ENCODE measurements around the gene PRICKLE2.

PRICKLE2 gene, protein sequence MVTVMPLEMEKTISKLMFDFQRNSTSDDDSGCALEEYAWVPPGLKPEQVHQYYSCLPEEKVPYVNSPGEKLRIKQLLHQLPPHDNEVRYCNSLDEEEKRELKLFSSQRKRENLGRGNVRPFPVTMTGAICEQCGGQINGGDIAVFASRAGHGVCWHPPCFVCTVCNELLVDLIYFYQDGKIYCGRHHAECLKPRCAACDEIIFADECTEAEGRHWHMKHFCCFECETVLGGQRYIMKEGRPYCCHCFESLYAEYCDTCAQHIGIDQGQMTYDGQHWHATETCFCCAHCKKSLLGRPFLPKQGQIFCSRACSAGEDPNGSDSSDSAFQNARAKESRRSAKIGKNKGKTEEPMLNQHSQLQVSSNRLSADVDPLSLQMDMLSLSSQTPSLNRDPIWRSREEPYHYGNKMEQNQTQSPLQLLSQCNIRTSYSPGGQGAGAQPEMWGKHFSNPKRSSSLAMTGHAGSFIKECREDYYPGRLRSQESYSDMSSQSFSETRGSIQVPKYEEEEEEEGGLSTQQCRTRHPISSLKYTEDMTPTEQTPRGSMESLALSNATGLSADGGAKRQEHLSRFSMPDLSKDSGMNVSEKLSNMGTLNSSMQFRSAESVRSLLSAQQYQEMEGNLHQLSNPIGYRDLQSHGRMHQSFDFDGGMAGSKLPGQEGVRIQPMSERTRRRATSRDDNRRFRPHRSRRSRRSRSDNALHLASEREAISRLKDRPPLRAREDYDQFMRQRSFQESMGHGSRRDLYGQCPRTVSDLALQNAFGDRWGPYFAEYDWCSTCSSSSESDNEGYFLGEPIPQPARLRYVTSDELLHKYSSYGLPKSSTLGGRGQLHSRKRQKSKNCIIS

DNA sequence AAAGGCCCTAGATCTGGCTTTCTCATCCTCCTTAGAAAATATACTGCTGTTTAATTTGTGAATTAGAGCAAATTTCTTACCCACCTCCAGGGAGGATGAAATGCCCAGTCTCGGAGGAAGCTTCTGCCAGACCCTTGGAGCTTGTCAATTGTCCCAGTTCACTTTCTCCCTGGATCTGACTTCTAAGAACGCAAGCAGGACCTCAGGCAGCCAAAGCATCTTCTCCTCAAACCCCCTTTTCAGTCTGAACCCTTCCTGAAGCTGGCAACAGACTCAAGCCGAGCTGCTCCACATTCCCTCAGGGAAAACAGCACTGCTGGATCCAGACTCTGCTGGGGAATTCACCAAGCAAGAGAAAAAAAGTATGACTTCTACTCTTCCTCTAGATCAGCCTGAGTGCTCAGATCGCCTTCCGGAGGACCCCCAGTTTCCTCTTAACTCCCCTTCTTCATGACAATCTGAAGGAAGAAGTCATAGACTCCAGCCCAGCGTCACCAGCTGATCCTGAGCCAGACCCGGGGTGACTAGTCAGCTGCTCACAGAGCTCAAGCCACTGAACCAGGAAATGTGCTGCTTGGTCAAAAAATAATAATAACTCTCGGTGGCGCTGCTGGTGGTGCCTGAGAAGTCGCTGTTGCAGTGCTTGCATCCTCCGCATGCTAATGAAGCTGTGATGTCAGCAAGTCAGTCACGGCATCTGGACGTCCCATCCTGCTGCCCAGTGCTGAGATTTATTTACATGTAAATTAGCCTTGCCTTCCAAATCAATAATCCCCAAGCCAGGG lies at the start of gene PRICKLE2:
Gene PRICKLE2, minus strand, starts transcription at position 641 of the 785 bp plus-strand sequence. CDS start 26,539 bp downstream, outside the sequence.
- DNase-seq (ENCODE audit: low read depth, low spot score) = peak; percentile 93

DNA sequence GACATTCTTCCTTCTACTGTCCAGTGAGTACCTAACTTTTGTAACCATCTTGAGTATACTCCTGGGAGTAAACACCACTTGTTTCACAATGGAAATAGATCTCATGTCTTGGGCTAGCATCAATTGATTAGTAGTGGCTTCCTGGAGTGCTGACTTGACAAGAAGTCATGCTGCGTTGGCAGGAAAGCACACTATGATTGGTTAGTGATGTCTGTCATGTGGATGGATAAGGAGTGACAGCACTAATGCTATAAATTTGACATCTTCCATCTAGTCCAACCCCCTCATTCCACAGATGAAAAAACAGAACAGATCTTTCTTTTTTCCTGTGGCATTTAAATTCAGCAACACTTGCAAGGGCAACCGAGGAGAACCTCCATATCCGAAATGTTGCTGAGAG lies 47.6 kb upstream of the PRICKLE2 start:
- no peak for DNase-seq (ENCODE audit: low read depth, low spot score)

DNA sequence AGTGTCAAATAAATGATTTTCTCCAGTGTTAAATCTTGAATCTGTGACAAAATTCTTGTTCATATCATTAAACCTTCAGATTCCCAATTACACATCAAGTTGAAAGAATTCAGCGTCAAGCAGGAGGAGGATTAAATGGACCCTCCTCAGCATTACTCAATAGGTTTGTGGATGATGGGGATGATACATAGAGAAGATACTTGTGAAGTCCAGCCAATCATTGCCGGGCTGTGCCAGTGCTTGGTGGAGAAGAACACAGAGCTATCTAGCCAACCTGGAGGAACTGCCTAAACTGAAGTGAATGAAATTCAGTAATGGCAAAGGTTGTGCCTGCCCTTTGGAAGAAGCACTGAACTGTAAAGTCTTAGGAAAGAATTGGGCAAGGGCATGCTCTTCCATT lies 47.0 kb upstream of the PRICKLE2 start:
- no peak for DNase-seq (ENCODE audit: low read depth, low spot score)

DNA sequence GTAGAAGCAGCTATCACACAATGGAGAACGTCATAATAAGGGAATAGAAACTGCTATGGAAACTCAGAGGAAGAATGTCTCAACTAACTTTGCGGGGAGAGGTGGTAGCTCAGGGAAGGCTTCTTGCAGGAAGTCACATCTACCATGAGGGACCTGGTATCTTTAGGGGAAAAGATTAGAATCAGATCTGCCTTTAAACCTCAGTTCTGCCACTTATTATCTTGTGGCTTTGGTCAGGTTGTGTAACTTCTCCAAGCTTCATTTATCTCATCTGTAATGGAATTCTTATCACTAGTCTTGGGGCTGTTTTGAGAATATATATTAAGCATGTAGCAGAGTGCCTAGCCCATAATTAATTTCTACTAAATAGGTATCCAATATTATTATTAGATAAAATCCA lies 46.4 kb upstream of the PRICKLE2 start:
- DNase-seq (ENCODE audit: low read depth, low spot score) = no peak

DNA sequence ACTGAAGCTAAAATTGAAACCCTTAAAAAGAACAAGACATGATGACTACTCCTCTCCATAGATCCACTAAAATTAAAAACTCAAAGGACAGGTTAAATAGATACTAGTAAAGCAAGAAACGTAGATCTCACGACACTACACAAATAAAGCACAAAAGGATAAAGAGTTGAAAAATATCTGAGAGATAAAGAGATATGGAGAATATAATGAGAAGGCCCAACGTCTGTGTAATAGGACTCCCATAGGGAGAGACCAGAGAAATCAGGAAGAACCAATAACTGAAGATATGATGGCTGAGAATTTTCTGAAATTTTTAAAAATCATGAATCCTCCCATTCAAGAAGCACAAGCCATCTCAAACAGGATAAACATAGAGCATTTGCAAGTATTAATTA lies 45.6 kb upstream of the PRICKLE2 start:
- DNase-seq (ENCODE audit: low read depth, low spot score) = no peak

DNA sequence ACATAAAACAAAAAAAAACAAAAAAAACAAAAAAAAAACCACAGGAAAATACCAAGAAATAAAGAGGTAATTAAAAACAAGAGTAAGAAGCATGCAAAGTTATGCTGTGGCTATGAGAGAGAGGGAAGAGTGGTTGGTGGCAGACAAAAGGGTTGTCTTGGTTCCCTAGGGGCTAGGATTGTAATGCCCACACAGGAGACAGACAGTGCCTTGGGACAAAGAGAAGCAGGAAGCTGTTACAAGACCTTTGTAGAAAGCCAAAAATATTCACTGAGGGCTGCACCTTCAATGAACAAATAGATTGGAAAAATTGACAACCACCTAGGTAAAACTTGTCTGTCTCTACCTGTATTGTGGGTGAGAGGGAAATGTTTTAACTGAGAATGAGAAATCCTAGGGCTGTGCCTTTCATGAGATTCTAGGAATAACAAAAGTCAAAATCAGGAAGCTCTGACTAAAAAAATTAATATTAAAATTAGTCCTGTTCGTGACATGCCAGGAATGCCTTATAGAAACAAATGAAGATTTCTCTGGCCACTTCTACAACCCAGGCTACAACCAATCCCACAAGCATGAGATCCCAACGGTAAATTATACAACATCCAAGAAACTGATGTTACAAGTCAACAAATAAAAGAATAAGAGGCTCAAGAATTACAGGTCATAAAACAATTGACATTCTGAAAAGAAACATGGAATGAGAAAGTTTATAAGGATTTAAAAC lies 45.0 kb upstream of the PRICKLE2 start:
- DNase-seq (ENCODE audit: low read depth, low spot score) = no peak

DNA sequence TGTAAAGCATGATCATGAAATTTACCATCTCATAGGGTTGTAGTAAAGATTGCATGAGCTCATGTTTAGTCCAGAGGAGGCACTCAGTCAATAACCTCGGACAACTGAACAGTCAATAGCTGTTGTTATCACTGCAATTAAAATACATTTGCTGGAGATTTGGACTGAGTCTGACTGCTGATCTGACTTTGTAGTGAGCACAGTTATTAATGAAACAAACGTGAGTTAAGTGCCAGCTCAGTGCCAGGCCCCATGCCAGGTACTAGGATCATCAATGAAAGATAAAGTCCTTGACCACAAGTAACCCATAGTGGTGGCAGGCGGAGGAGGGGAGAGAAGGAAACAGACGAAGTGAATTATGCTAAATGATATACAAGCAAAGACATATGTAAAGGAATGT lies 43.7 kb upstream of the PRICKLE2 start:
- no peak for DNase-seq (ENCODE audit: low read depth, low spot score)

DNA sequence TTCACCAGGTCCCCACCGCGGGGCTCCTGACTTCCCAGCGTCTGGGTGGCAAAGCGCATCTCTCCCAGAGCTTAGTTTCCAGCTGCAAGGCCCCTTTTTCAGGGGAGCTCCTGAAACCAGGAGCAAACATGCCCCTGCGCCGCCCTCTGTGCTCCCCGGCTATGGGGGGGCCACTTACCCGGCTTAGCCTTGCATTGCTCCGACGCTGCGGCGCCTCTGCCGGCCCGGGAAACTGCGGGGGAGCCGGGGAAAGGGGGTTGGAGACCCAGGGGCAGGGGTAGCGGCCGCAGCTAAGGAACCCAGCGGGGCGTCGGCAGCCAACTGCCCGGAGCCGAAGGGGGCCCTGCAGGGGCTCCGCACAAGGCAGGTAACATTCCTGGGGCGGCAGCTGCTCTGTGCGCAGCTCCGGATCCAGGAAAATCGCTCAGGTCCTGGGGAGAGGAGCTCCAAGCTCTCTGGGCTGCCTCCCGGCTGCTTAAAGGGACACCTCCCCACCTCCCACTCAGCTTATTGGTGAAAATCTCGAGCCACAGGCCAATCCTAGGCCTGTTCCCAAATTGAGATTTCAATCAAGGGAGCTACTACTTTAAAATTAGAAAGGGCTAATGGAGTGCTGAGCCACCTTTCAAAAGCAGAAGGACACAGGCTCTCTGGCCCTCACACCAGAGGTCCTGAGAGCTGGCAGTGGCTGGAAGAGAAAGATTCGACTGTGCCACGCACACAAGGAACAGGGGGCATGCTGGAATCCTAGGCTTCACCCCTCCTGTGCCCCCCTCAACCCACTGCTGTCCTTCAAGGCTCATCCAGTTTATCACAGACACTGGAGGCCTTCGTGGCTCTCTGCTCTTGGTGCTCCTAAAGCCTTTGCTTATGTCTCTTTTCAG lies 42.7 kb upstream of the PRICKLE2 start:
- peak; percentile 87 for DNase-seq (ENCODE audit: low read depth, low spot score)

DNA sequence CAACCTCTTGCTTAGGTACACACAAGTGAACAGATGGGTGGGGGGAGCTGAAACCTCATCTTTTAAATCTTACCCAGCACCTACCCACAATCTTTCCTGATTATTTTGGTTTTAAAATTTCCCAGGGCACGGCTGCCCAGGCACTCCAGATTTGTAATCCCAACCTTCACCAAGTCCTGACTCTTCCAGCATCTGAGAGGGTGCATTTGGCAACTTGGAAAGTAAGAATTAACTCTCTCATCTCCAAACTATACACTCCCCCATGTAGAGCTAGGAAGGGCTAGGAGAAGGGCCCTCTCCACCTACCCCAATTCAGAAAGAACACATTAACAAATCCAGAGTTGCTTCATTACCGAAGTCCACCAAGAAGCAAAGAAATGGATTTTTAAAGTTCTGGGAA lies 41.7 kb upstream of the PRICKLE2 start:
- DNase-seq (ENCODE audit: low read depth, low spot score) = peak; percentile 28

DNA sequence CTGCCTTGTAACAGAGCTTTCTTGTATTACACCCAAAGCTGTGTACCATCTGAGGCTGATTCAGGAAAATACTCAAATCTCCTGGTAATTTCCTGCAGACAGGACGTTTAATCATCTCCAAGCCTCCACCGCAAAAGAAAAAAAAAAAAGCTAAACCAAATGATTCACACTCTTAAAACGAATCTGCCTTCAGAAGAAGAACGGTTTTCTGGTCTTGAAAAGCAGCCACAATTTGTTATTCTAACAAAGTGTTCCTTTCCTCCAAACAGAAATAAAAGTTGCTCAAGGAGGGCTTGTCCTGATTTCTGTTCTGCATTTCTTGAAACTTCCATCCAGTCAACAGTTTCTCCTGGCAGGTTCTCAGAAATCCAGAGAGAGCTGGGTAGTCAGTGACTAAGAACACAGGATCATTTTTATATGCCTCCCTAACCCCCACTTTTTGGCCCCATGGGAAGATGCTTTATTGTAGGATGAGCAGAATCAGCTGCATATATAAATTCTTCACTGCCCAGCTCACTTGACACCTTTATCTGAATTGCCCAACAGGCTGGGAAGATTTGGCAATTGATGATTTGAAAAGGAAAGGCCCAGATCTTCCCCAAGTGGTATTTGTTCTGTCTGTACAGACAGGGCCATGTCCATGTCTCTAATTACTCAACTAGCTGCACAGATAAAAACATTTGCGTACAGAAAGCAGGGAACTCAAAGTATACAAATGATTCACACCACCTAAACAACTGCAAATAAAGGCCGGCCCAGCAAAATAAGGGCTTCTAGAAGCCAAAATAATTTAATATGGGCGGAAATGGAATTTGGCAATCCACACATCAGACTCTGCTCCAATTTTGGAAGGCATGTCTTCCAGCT lies 41.0 kb upstream of the PRICKLE2 start:
- DNase-seq (ENCODE audit: low read depth, low spot score) = peak; percentile 84

DNA sequence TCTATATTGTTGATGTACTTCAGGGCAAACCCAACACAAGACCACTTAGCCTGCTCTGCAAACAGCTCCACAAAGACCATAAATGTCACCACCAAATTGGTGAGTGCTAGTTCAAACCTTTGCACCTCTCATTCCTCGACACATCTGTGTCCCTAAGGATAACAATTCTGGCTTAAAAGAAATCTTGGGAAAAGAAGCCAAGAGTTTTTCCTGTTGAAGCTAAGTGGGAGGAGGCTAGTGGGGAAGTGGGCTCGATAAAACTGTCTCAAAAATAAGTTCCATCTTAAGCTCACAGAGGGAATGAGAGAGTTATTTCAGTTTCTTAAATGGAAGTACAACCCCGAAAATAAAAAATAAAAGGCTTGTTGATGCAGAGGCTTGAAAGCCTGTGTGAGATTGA lies 40.4 kb upstream of the PRICKLE2 start:
- DNase-seq (ENCODE audit: low read depth, low spot score) = no peak

DNA sequence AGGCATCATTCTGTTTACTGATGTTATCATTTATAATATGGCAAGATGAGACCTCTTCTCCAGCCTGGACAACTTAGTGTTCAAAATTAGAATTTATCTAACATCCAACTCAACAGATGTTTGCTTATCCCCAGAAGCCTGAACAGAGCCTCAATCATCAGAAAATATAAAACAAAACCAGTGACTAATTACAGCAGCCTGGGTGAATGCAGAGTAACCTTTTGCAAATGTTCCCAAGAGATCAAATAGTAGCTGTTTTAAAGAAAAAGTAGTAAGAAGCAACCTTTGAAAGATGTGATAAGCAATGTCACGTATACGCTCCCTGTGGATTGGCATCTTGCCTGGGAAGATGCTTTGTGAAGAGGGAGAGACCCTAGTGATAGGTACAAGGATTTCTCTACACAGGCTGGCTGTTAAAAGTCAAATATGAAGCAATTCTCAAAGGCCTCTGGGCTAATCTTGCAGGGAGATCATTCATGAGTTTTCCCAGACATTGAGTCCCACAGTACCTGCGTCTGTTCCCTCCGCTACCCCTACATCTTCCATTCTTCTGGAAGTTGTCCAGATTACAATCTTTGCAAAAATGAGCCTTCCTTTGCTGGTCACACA lies 39.3 kb upstream of the PRICKLE2 start:
- peak; percentile 23 for DNase-seq (ENCODE audit: low read depth, low spot score)

DNA sequence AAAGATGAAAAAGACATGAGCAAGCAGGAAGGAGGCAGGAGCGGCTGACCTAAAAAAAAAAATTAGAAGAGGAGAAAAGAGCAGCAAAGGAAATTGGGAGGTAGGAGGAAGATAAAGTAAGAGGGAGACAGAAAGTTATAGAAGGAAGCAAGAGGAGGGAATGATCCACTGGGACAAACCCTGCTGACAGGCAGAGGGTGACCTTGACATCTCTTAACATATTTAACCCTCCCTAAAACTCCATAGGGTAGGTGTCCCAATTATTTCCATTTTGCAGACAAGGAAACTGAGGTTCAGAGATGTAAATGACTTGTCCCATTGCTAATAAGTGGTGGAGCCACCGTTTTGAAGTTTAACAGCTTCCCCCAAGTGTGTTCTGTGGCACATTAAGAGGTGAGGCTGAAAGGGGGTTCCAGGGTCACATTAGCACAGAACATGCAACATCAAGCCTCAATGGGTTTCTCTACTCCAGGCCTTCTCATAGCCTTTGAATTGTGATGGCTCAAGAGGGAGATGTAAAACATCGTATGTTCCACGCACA lies 37.4 kb upstream of the PRICKLE2 start:
- no peak for DNase-seq (ENCODE audit: low read depth, low spot score)

DNA sequence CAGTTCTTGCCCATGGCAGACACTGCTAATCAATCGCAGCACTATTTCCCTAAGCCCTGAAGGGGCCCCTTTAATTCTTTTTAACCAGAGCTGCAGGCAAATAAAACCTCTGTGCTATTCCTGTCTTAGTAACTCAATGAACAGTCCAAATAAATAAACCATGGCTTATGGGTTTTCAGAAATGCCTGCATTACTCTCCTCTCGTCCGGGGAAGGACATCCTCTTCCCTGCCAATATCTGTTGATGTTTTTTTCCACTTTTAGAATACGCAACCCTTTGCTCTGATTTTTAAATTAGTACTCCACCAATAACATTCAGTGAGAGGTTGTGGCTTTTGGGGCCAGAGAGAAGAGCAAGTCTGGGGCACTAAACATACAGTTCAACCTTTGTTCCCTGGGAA lies 35.2 kb upstream of the PRICKLE2 start:
- DNase-seq (ENCODE audit: low read depth, low spot score) = no peak

DNA sequence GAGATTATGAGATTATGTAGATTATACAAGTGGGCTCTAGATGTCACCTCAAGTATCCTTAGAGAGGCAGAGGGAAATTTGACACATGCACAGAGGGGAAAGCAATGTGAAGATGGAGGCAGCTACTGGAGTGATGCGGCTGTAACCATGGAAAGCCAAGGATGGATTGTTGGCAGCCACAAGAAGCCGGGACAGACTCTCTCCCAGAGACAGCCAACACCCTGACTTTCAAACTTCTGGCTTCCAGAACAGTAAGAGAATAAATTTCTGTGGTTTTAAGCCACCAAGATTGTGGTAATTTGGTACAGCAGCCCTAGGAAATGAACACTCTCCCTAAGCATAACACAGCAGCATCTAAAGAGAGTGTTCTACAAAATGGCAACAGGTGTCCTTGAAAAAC lies 34.4 kb upstream of the PRICKLE2 start:
- DNase-seq (ENCODE audit: low read depth, low spot score) = peak; percentile 77

DNA sequence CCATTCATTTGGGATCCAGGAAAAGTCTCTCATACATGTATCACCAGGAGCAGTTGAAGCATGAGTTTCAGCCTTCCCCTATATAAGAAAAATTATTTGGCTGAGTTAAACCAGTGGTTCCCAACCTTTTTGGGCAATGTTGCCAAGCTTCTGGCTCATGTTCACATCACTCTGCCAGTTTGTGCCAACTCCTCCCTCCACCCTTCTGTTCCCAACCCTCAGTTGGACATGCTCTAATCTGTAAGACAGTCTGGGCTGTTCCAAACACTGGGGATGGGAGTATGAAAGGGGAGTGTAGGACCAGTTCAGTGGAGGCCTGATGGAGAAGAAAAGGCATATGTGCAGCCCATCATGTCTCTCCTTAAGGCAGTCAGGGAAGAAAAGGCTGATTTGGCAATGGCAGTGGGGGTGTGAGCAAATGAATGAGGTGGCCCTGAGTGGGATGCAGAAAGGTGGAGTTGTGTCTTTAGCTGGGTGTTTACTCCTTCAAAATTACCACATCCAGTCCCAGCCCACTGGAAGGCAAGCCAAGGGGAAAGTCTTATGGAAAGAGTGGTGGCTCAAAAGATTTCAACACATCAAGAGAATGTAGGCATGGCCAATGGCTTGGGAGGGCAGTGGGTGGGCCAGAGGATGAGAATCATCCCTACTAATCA lies 32.0 kb upstream of the PRICKLE2 start:
- no peak for DNase-seq (ENCODE audit: low read depth, low spot score)

DNA sequence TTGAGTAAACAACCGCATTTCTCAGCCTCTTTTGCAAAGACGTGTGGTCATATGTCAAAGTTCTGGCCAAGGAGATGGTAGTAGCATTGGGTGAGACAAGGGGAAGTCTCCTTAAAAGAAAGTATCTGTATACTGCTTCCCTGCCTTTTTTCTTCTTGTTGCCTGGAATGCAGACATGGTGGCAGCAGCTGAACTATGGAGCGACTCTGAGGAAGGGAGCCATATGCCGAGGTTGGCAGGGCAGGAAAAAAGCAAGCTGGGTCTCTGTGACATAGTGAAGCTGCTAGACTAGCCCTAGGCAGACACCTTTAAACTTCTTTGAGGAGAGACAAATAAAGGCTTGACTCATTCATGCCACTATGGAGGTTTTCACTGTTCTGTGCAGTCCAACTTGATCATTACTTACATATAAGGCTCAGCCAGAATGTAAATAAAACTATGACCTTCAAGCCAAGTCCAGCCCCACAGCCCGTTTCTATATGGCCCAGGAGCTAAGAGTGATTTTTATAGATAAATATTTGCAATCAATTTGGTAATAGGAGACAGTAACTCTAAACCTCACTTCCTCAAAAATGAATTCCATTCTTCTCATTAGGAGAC lies 30.6 kb upstream of the PRICKLE2 start:
- no peak for DNase-seq (ENCODE audit: low read depth, low spot score)

DNA sequence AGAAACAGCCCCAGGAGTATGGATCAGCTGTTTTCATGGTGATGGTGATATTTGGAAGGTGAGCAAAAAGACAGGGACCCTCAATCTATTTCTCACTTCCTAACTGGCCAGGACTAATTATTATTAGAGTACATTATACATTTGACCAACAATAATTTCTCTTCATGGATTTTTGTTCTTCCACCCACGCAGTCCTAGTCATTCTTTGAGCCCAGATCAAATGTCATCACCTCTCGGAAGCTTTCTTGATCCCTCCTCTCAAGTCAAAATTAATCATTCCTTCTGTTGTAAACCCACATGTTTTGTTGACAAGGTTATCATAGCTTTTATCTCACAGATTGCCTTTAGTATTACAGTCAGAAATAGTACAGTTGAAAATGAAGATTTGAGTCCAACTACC lies 29.2 kb upstream of the PRICKLE2 start:
- no peak for DNase-seq (ENCODE audit: low read depth, low spot score)

Data from astrocyte of the hippocampus (primary cell).